Activated CD4-positive, alpha-beta T cell treated with anti-CD3 and anti-CD28 coated beads, Interleukin-2, amount 50 U/mL, for 4 hours (primary cell): Measurements from ENCODE around the gene ANKS1A.
"Not testable (repeated sequence)": the region's sequence is repeated elsewhere in the genome, so short reads cannot be mapped to it uniquely, and the experiment has no call there.

ENCODE experiments used
- DNase-seq, 2 experiments: peaks; one replicate each; pipeline ENCODE4 v3.0.0-alpha.2; 2020

Gene ANKS1A

DNA sequence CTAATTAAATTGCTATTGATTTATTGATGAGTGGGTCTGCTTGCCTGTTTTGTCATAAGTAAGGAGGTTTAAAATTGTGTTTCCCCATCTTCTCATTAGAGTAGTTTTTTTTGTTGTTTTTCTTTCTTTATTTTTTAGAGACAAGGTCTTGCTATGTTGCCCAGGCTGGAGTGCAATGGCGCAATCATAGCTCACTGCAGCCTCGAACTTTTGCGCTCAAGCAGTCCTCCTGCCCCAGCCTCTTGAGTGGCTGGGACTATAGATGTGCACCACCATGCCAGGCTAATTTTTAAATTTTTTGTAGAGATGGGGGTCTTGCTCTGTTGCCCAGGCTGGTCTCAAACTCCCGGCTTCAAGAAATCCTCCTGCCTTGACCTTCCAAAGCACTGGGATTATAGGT is 31.0 kb downstream of the ANKS1A start:
- no peak for DNase-seq

DNA sequence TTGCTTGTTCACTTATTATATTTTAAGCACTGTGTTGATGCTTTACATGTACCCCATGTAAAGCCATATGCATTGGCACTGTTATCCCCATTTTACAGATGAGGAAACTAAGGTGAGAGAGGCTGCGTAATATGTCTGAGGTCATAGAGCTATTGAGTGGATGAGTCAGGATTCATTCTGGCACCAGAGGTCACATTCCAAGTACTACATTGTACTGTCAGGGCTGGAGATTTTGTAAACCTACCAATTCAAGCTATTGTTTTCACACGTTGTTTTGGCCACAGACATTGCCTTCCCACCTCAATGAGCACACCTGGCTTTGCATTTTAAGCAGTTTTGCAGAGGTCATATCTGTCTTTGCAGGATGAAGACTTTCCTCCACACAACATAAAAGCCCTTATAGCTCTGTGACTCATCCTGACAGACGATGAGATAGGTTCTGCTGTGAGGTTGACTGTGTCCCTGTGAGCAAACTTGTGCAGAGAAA is 33.2 kb downstream of the ANKS1A start:
- no peak for DNase-seq

- DNase-seq = no peak
Measured at GRCh38 chr6:34924831-34925625, 36.0 kb downstream of the ANKS1A start.

DNA sequence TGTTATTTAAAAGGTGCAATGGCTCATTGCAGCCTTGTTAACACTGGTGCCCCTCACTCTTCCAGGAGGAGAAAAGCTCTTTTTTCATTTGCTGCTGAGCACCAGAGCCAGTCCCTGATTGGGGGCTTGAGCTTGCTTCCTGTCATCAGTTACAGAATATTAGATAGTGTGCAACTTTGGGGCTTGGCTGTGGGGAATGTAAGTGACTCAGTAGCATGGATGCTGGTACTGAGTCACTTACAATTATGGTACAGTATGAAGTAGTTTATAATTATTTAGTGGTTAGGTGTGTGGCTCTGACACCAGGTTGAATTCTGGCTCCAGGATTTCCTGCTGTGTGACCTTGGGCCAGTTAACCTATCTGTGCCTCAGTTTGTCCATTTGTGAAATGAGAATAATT is 37.6 kb downstream of the ANKS1A start:
- DNase-seq = no peak

- DNase-seq = no peak
Measured at GRCh38 chr6:34928220-34928619, 39.2 kb downstream of the ANKS1A start.

DNA sequence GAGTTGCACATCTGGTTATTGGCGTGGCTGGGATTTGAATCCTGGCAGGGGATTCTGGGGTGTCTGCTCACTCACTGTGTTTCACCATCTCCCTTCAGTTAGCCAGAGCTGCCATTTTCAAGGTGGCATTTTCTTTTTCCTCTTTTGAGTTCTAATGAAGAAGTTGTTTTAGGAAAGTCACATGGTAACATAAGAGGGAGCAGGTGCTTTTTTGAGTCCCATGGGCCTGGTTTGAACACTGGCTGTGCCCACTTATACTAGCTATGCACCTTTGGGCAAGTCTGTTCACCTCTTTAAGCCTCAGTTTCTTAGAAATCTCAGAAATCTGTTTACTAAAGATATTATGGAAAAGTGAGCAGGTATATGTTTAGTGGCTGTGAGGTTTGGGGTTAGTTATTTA is 39.6 kb downstream of the ANKS1A start:
- no peak for DNase-seq

DNA sequence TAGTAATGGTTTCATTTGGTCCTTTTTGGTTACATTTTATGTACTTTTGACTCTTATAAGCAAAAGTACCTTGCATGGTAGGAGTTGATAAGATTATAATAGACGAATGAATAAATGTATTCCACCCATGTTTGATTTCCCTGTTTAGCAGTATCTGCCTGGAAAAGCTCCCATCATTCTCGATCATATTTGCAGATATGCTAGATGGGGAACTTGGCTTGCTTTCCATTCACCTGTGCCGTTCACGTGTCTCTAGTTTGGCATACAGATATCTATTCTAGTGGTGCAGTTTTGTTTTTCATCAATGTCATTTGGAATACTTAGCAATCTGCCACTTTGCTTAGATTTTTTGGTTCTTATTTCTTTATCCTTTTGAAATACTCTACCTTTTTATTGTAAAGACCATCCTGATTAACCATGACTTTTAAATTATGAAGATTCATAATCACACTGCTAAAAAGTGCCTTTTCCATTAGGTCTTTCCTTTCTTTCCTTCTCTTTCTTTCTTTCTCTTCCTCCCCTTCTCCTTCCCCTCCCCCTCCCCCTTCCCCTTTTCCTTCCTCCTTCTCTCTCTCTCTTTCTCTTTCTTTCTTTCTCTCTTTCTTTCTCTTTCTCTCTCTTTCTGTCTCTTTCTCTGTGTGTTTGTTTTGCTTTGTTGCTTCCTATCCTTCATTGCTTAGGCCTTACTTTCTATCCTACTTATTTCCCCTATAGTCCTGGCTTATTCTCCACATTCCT is 40.4 kb downstream of the ANKS1A start:
- no peak for DNase-seq

DNA sequence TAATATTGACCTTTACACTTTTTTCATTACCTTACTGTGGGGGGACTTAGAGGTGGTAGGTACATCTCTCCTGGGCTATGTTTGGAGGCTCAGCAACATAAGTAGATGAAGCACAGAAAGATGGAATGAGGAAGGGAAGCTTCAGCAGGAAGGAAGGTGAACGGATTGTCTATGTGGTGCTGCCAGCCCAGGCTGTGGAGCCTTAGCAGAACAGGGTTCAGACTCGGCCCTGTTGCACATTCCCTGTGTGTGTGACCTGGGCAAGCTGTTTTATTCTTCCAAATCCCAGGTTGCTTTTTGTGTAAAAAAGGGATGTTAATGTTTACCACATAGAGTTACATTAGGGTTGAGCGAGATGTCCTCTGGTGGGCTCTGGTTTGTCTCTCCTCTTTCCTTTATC is 41.2 kb downstream of the ANKS1A start:
- no peak for DNase-seq

DNA sequence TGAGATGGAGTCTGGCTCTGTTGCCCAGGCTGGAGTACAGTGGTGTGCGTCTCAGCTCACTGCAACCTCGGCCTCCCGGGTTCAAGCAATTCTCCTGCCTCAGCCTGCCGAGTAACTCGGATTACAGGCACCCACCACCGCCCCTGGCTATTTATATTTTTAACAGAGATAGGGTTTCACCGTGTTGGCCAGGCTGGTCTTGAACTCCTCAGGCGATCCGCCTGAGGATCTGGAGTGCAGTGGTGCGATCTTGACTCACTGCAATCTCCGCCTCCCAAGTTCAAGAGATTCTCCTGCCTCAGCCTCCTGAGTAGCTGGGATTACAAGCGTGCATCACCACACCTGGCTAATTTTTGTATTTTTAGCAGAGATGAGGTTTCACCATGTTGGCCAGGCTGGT is 43.1 kb downstream of the ANKS1A start:
- not testable (repeated sequence) for DNase-seq

DNA sequence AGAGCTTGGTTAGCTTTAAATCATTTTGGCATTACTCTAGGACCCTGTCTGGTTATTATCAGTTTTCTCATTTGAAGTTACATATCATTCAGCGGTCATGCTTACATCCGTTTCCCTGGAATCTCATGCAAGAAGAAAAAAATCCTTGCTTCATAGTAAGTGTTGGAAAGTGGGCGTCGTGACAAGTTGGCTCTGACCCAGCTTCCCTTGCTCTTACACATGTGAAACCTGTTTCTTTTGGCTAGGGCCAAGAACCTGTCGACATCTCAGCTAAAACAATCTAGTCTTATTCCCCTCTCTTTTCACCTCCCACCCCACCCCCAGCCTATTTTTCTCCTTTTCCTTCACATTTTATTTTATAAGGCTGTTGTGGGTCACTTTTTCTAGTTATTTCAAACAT is 45.5 kb downstream of the ANKS1A start:
- DNase-seq = no peak

GRCh38 chr6:34938268-34938667 is 49.2 kb downstream of the ANKS1A start:
- no peak for DNase-seq

- no peak for DNase-seq
Measured at GRCh38 chr6:34940030-34940434, 51.0 kb downstream of the ANKS1A start.

GRCh38 chr6:34941421-34941820 is 52.4 kb downstream of the ANKS1A start:
- DNase-seq = no peak

DNA sequence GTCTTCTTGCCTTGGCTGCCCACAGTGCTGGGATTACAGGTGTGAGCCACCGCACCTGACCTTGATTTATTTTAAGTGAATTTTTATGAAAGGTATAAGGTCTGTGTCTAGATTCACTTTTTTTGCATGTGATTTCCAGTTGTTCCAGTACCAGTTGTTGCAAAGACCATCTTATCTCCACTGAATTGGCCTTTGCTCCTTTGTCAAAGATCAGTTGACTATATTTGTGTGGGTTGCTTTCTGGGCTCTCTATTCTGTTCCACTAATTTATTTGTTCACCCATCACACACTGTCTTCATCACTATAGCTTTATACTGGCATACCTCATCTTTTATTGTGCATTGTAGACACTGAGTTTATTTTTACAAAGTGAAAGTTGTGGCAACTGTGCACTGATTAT is 56.3 kb downstream of the ANKS1A start:
- no peak for DNase-seq

DNA sequence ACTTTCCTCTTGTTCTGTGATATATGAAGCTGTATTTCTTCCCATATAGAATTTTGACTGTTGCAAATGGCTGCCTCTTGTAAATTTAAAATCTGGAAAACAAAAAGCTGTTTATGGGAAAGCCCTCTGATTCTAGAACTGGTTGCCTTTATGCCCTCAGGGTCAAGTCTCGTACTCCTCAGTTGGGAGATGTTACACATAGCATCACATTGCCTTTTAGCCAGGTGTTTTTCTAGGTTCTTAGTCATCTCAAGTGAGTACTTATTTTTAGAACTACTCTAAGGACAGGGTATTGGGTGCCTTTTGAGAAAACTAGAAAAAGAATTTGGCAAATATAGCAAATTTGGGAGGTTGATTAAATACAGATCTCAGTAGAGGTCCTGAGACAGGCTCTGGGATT is 58.5 kb downstream of the ANKS1A start:
- no peak for DNase-seq

- DNase-seq = no peak
Measured at GRCh38 chr6:34949636-34950035, 60.6 kb downstream of the ANKS1A start.

GRCh38 chr6:34950849-34951248 is 61.8 kb downstream of the ANKS1A start:
- no peak for DNase-seq

GRCh38 chr6:34951731-34952130 is 62.7 kb downstream of the ANKS1A start:
- no peak for DNase-seq

DNA sequence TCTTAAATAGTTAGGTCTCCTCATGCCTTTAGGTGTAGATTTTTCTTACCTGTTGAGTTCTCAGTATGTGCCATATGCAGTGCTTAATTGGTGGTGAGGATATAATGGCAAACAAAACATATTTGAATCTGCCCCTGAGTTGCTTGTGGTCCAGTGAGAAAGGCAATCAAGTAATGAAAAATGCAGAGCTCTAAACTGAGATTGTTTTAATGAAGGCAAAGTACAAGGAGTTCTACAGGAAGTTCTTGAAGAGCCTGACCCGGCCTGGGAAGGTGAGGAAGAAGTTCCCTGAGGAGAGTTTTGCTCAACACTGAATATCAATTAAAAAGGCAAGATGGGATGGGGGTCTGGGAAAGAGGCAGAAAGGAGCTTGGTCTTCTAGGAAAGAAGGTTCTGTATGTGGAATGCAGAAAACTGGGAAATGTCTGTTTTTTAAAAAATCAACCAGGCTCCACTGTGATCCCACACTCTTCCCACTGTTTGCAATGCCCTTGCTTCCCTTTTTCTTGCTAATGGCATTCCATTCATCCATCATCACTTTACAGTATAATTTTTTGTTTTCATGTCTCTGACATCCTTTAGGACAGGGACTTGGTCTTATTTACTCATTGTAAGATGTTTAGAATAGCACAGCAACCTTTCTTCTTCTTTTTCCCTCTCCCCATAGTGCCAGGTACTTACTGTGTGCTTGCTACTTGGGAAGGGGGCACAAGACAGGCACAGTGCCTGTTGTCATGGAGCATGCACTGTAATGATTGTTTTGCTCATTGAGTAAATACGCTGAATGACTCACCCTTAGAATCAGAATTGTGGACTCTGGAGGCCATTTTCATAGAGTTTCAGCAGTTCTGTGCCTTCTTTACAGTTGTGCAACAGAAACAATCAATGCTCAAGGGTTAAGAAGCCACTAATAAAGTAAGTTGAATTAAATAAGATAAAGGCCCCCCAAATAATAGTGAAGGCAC is 64.3 kb downstream of the ANKS1A start:
- no peak for DNase-seq

- DNase-seq = no peak
Measured at GRCh38 chr6:34955442-34955841, 66.4 kb downstream of the ANKS1A start.

DNA sequence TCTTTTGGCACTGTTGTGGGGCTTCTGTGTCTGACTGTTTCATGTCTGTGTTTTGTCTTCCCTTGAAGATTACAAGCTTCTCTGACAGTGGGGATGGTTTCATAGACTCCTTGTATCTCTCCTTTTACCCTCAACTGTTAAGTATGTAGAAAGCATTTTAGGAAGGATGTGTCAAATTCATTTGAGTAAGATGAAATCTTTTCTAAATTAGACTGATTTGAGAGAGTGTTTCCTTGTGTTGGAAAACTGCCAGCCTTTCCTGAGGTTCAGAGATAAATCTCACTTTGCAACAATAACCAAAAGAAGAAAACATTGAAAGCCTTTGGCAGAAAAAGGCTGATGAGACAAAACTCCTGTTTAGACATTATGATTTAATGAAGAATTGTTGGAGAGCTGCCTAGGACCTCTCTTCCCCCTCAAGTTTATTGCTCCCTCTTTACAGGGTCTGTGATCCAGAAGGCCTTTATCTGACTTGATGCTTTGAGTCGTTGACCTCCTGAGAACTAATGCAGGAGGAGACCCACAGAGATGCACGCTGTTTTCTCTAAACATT is 68.3 kb downstream of the ANKS1A start:
- DNase-seq = no peak

- no peak for DNase-seq
Measured at GRCh38 chr6:34958734-34959133, 69.7 kb downstream of the ANKS1A start.

DNA sequence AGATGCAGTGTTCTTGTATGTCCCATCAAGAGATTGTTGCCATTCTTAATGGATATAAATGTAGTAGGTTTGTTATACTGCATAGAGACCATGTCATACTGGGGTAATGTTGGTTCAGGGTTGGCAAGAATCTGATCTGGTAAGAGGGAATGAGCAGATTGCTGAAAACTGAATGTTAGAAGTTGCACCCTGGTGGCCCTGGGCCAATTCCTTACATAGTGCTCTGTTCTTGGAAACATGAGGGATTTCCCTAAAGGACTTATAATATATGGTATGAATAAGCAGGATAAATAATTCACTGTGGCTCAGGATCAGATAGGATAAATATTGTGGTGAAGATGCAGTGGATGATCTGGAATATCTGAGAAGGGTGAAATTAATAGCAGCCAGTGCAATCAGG is 70.2 kb downstream of the ANKS1A start:
- DNase-seq = no peak
